T-helper 9 cell (primary cell): Measurements from ENCODE around the gene FAM174C.

ENCODE experiments used
- DNase-seq: peaks from one replicate; pipeline ENCODE4 v3.0.0-alpha.2; 2020

Gene FAM174C

DNA sequence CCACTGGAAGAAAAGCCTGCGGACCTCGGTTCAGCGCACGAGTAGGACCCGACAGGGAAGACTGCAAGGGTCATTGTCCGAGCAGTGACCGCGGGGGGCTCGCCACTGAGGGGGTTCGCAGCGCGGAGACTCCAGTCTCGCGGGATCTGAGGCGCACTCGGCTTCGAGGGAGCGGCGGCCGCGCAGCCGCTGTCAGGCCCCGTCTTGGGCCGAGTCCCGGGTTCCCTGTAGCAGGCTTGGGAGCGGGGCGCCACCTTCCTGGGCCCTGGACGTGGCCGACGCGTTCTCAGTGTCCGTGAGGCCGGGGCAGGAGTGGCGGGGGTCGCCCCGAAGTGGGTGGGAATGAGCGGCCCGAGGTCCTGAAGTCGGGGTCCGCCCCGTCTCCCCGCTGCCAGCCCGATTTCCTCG, 474 bp upstream of the FAM174C start:
- DNase-seq: no peak

GRCh38 chr19:1275976-1276627, 772 bp downstream of the FAM174C start:
- no peak for DNase-seq

- no peak for DNase-seq
These were observed 1.3 kb downstream of the FAM174C start for GRCh38 chr19:1276628-1277022.

- no peak for DNase-seq
These were observed 1.7 kb downstream of the FAM174C start for GRCh38 chr19:1277061-1277460.

GRCh38 chr19:1278074-1278473, 2.7 kb downstream of the FAM174C start:
- DNase-seq: no peak

- DNase-seq: no peak
These were observed 3.7 kb downstream of the FAM174C start for GRCh38 chr19:1278713-1279660.

GRCh38 chr19:1279782-1280341, 4.5 kb downstream of the FAM174C start:
- DNase-seq: peak; percentile 74

DNA sequence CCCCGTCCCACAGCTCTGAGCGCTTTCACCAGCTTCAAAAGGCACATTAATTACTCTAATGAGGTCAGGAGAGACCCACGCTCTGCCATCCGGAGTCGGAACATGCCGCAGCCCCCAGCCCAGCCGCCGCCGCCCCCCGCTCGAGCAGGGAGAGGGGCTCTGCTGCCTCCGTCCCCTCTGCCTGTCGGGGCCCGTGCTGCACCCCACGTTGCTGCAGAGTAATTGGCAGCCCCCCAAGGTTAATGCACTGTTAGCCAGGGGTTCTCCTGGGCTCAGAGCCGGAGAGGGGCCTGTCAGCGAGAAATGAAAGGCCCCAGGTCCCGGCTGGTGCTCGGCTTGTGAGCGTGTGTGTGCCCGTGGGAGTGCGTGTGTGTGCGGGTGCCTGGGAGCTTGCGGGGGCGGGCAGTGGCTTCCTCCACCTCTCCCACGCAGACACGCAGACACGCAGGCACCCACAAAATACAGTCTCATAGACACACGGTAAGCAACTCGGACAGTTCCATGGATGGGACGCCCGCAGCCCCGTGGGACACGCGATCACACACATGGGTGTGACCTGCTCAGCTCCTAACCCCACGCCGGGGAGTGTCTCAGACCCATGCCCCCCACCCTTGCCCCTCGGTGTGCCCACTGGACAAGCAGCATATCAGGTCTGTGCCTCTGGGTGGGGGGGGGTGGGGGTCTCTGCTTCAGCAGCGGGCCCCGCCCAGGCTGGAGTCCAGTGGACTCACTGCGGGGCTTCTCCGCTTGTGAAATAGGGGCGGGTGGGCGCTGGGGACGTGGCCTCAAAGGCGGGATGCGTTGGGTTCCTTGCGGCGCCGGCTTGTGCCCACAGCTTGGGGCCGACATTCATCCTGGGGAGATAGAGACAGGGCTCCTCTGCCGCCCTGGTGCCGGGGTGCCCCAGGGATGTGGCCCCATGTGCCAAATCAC, 5.6 kb downstream of the FAM174C start:
- DNase-seq: no peak

- DNase-seq: no peak
These were observed 6.4 kb downstream of the FAM174C start for GRCh38 chr19:1281569-1282287.

- DNase-seq: no peak
These were observed 7.4 kb downstream of the FAM174C start for GRCh38 chr19:1282588-1283206.

DNA sequence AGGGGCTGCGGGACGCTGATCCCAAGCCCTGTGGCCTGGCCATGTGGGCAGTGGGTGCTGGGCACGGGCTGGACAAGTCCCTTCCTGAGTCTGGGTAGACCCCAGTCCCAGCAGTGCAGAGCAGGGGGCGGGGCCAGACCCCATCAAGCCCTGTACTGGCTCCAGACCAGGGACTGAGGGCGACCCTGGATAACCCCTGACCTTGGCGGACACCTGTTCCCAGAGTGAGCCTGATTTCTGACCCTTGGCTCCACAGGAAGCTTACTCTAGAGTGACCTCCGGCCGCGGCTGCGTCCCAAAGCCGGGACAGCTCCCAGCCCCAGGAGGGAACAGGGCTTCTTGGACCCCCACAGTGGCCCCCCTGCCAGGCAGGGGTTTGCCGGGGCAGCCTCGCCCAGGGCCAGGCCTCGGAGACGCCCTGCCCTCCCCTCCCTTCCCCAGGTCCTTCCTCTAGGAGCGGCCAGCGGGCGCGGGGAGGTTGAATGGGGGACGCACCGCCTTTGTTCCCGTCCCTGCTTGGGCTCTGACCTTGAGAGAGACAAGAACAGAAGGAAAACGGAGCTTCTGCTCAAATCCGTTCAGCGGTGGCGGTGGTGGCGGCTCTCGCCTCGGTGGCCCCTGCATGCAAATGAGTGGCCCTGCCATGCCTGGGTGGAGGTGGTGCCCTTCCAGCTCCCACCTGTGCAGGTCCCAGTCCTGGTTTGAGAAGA, 8.0 kb downstream of the FAM174C start:
- DNase-seq: no peak

- DNase-seq: no peak
These were observed 8.6 kb downstream of the FAM174C start for GRCh38 chr19:1283917-1284292.

DNA sequence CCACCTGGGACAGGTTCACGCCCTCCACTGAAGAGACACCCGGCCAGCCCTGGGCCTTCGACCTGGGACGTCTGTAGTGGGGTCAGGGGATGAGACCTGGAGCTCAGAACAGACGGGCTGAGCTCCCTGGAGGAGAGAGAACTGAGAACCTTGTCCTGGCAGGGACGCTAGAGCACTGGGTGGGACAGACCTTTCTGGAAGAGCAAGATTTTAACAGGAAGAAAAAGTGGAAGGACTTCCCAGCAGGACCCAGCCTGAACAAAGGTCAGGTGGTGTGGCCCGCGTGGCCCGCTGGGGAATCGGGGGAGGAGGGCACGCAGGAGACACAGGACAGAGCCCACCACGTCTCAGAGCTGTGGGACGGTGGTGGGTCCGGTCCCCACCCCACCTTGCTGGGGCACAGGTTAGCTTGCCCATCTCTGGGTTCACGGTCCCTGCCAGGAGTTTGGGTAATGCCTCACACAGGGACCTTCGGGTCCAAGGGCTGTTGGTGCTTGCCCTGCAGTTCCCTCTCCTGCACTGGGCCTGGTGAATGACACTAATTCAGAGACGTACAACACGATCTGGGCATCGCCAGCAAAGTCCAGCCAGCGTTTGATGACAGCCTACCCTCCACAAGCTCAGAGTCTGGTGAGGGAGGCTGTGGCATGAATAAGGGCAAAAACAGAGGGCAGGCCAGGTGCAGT, 9.1 kb downstream of the FAM174C start:
- no peak for DNase-seq

DNA sequence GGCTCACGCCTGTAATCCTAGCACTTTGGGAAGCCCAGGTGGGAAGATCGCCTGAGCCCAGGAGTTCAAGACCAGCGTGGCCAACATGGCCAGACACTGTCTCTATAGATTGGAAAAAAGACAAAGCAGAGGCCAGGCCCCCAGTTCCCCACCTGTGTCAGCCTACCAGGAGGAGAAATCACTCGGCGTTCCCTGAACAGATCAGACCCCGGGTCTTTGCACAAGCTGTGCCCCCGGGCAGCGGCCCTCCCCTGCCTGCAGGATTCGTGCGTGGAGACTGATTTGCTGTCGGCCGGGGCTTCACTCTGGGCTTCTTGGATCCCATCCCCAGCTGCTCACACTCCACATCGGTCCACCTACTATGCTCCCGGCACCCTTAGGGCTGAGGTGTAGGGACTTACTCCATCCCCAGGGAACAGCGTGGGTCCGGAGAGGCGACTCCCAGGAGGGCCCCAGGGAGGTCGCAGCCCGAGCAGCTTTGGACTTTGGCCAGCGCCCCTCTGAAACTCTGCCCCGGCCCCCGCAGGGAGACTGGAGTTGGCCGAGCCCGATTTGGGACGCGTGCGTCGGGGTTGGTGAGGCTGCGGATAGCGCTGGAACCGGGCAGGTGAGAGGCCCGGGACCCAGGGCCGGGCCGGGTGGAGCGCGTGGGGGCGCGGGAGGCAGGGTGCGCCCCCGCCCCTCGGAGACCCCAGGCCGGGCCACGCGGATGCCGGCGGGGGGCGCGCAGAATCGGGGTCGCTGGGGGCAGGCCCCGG, 9.8 kb downstream of the FAM174C start:
- no peak for DNase-seq

DNA sequence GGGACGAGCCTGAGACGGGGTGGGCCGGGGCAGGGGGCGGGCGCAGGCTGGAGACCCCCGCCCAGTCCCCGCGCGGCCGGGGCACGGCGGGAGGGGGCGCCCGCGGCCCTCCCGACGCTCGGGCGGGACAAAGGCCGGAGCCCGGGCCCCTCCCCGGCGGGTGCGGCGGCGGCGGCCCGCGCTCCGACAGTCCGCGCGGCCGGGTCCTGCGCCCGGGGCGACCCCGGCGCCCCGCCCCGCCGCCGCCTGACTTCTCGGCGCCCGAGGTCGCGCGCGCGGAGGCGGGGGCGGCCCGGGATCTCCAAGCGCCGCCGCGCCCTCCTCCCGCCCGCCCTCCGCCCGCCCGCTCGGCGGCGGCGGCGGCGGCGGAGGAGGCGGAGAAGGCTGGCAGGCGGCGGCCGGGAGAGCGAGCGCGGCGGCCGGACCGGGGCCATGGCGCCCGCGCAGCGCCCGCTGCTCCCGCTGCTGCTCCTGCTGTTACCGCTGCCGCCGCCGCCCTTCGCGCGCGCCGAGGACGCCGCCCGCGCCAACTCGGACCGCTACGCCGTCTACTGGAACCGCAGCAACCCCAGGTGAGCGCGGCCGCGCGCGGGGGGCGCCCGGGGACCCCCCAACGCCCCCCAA, 10.5 kb downstream of the FAM174C start, which contains the start of gene EFNA2:
Gene EFNA2, plus strand, starts transcription at position 137 of the 624 bp plus-strand sequence. Its CDS starts 296 bp downstream, at position 433.
- no peak for DNase-seq

DNA sequence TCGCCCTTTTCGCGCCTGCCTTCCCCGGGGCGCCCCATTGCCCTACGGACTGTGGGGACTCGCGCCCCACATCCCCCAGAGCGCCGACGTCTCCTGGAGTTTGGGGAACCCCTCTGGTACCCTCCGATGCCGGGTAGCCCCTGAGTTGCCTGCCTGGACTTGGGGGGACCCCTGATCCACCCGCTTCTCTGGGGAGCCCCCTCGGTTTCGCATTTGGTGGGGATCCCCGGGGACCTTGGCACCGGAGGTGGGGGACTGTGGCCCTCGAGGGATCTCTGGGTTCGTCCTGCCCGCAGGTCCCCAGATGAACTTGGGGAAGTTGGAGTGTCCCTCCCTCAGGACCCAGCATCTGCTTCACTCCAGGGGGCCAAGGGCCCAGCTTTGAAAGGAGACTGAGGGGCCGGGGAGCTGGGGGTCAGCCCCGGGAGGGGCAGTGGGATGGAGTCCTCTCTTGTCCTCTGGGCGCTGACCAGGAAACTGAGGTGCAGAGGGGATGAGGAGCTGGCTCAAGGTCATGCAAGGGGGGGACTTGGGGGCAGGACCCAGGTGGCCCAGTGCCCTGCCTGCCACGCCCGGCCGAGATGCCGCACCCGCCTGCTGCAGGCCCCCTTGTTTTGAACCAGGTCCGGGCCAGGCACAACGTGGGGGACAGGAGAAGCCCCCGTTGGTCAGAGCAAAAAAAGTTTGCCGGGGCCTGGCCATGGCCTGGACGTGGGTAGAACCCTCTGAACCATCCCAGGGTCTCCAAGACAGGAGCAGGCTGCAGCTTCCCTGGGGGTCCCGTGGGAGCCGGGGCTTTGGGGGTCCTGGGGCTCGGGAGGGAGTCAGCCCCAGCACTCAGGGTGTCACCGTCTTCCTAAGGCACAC, 11.4 kb downstream of the FAM174C start:
- no peak for DNase-seq

- no peak for DNase-seq
These were observed 12.3 kb downstream of the FAM174C start for GRCh38 chr19:1287354-1288225.
